K562 (cell line): ENCODE results near the gene CENPN. TPM values are rescaled to one million over a fixed set of nuclear protein-coding genes. Genes with fewer than 3 reads are reported as not detected.

ENCODE experiments used
- ARHGAP35 ChIP-seq: fragments of 450-650 bp; IDR thresholded peaks from 2 replicates; pipeline ENCODE4 v1.6.1; 2018; ENCODE audit not compliant: partially characterized antibody
- DACH1 ChIP-seq: fragments of 450-650 bp; IDR thresholded peaks from 2 replicates; pipeline ENCODE4 v1.6.1; 2018; ENCODE audit not compliant: partially characterized antibody
- DIDO1 ChIP-seq: fragments of 450-650 bp; IDR thresholded peaks from 2 replicates; pipeline ENCODE4 v1.6.1; 2016; ENCODE audit warnings: low read depth, missing biosample characterization, missing genetic modification characterization
- EZH2 ChIP-seq: IDR thresholded peaks from 2 replicates; pipeline ENCODE4 v1.6.1; 2012; ENCODE audit warnings: low read depth, mild to moderate bottlenecking, inconsistent platforms, low read length, borderline replicate concordance
- FOXM1 ChIP-seq, 2 experiments: fragments of 450-650 bp in 1 of 2; sonication (generic) in 1 of 2; formaldehyde crosslinking in 1 of 2; IDR thresholded peaks; 2 replicates each; pipeline versions ENCODE4 v1.6.1 to v1.9.0; 2017 to 2022; ENCODE audit warnings: low read depth in 2 of 2, mild to moderate bottlenecking in 2 of 2, missing genetic modification reagents in 1 of 2, moderate library complexity in 1 of 2
- HINFP ChIP-seq: fragments of 450-650 bp; conservative IDR thresholded peaks from 2 replicates; pipeline ENCODE4 v1.6.1; 2016; ENCODE audit warnings: missing genetic modification characterization, low read depth, mild to moderate bottlenecking, control low read depth, missing compliant biosample characterization
- NCOA1 ChIP-seq: fragments of 450-650 bp; IDR thresholded peaks from 2 replicates; pipeline ENCODE4 v1.6.1; 2016; ENCODE audit warnings: low read depth
- NR4A1 ChIP-seq, 2 experiments: fragments of 250-450 bp in 1 of 2; fragments of 450-650 bp in 1 of 2; sonication (Bioruptor Pico) in 1 of 2; IDR thresholded peaks; 2 replicates each; pipeline versions ENCODE4 v1.4.0 to v1.6.1; 2016 to 2020; ENCODE audit warnings: mild to moderate bottlenecking in 2 of 2, missing compliant biosample characterization in 1 of 2, missing genetic modification characterization in 1 of 2, moderate library complexity in 1 of 2
- POLR2A ChIP-seq: fragments of 450-650 bp; conservative IDR thresholded peaks from 2 replicates; pipeline ENCODE4 v1.6.1; 2016
- POLR3A ChIP-seq: IDR thresholded peaks from 2 replicates; pipeline ENCODE4 v1.6.1; 2011; ENCODE audit warnings: borderline replicate concordance, mild to moderate bottlenecking, moderate library complexity; ENCODE audit not compliant: insufficient read length, insufficient read depth; ENCODE audit errors: extremely low read depth
- SMARCE1 ChIP-seq: fragments of 450-650 bp; IDR thresholded peaks from 2 replicates; pipeline ENCODE4 v1.7.1; 2016; ENCODE audit warnings: mild to moderate bottlenecking
- SRSF3 ChIP-seq: fragments of 200-400 bp; formaldehyde crosslinking; IDR thresholded peaks from 2 replicates; pipeline ENCODE4 v1.6.1; 2016; ENCODE audit warnings: mild to moderate bottlenecking, low read length, moderate library complexity; ENCODE audit not compliant: insufficient read depth
- ZBTB1 ChIP-seq: sonication (generic); formaldehyde crosslinking; IDR thresholded peaks from 2 replicates; pipeline ENCODE4 v1.8.1; 2023; ENCODE audit warnings: missing genetic modification reagents, low read depth, mild to moderate bottlenecking, borderline replicate concordance
- ZFP91 ChIP-seq: sonication (generic); formaldehyde crosslinking; IDR thresholded peaks from 2 replicates; pipeline ENCODE4 v1.8.0; 2022; ENCODE audit warnings: mild to moderate bottlenecking, missing genetic modification reagents
- ZKSCAN3 ChIP-seq: fragments of 250-450 bp; sonication (Bioruptor Pico); IDR thresholded peaks from 2 replicates; pipeline ENCODE4 v1.4.0; 2020
- ZNF75A ChIP-seq: fragments of 450-650 bp; formaldehyde crosslinking; IDR thresholded peaks from 2 replicates; pipeline ENCODE4 v1.4.0; 2020; ENCODE audit warnings: mild to moderate bottlenecking
- polyA plus RNA-seq, 8 experiments: library from polyadenylated mRNA; depleted of rRNA in 4 of 8; stranded (reverse) in 5 of 8; unstranded in 3 of 8; fragments of >200 nt; fragmentation: Nextera tagmentation in 2 of 8; fragmentation: Illumina TruSeq in 1 of 8; extraction: Ambion mirVana in 2 of 8; extraction: Trizol in 1 of 8; gene quantifications; 2 replicates each; pipeline versions ENCODE4 v1.2.1 to v1.2.3, GENCODE V29; 2011 to 2014; ENCODE audit warnings: inconsistent platforms in 1 of 8, missing spikeins in 1 of 8
- total RNA-seq, 7 experiments: library from RNA; depleted of rRNA in 6 of 7; stranded (reverse); fragments of >200 nt in 6 of 7; fragmentation: Illumina TruSeq in 2 of 7; extraction: Trizol in 2 of 7; gene quantifications; 2 replicates each; pipeline versions ENCODE4 v1.2.1 to v1.2.3, GENCODE V29; 2011 to 2021; ENCODE audit warnings: low replicate concordance in 1 of 7
- TF ChIP-seq, protein P1 (sequence below): fragments of 450-650 bp; IDR thresholded peaks from 2 replicates; pipeline ENCODE4 v1.6.1; 2014; ENCODE audit warnings: low read depth, mild to moderate bottlenecking, moderate library complexity, borderline replicate concordance
- TF ChIP-seq, protein P2 (sequence below): fragments of 450-650 bp; formaldehyde crosslinking; IDR thresholded peaks from 2 replicates; pipeline ENCODE4 v1.4.0; 2022; ENCODE audit warnings: mild to moderate bottlenecking, moderate library complexity
- TF ChIP-seq, protein P3 (sequence below): IDR thresholded peaks from 3 replicates; pipeline ENCODE4 v1.6.1; 2011; ENCODE audit warnings: borderline replicate concordance, mild to moderate bottlenecking; ENCODE audit not compliant: insufficient read length, insufficient read depth

Gene CENPN
- total and polyA plus RNA-seq, 9 of the 15 experiments (the other 6 are each of a cell fraction or from before 2014, with no cell fraction given), result 92.3 to 384 (median 140) TPM

GRCh38 chr16:81077076-81077940 lies 70.3 kb downstream of the CENPN start, which contains the start of gene C16orf46 (continued):
- no peak for TF ChIP-seq HINFP
- no peak for TF ChIP-seq ZFP91 (CRISPR knock-in tag)
- no peak for TF ChIP-seq ZKSCAN3
- TF ChIP-seq, protein P1, sequence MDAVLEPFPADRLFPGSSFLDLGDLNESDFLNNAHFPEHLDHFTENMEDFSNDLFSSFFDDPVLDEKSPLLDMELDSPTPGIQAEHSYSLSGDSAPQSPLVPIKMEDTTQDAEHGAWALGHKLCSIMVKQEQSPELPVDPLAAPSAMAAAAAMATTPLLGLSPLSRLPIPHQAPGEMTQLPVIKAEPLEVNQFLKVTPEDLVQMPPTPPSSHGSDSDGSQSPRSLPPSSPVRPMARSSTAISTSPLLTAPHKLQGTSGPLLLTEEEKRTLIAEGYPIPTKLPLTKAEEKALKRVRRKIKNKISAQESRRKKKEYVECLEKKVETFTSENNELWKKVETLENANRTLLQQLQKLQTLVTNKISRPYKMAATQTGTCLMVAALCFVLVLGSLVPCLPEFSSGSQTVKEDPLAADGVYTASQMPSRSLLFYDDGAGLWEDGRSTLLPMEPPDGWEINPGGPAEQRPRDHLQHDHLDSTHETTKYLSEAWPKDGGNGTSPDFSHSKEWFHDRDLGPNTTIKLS, result peak; percentile 85
- no peak for TF ChIP-seq ARHGAP35
- no peak for TF ChIP-seq POLR3A
- TF ChIP-seq, protein P2, sequence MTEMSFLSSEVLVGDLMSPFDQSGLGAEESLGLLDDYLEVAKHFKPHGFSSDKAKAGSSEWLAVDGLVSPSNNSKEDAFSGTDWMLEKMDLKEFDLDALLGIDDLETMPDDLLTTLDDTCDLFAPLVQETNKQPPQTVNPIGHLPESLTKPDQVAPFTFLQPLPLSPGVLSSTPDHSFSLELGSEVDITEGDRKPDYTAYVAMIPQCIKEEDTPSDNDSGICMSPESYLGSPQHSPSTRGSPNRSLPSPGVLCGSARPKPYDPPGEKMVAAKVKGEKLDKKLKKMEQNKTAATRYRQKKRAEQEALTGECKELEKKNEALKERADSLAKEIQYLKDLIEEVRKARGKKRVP (CRISPR knock-in tag), result no peak
- peak; percentile 97 for TF ChIP-seq NCOA1
- TF ChIP-seq ZNF75A, result 0 out of 2 replicates have a peak, but pooled peaks have one; percentile 70
- TF ChIP-seq FOXM1 (IDR thresholded peaks at IDR 0.05; ENCODE audit: low read depth), result no peak
- no peak for TF ChIP-seq FOXM1 (CRISPR knock-in tag; IDR thresholded peaks at IDR 0.05; ENCODE audit: low read depth)
- peak; percentile 75 for TF ChIP-seq DIDO1 (tag)
- peak; percentile 90 for TF ChIP-seq POLR2A
- no peak for TF ChIP-seq ZBTB1 (CRISPR knock-in tag)
- TF ChIP-seq EZH2, result no peak
- no peak for TF ChIP-seq NR4A1 (CRISPR knock-in tag; IDR thresholded peaks at IDR 0.05)
- no peak; the same call in 1 of the 2 replicates for TF ChIP-seq NR4A1 (tag; IDR thresholded peaks at IDR 0.05)
- no peak for TF ChIP-seq SRSF3
- TF ChIP-seq, protein P3, sequence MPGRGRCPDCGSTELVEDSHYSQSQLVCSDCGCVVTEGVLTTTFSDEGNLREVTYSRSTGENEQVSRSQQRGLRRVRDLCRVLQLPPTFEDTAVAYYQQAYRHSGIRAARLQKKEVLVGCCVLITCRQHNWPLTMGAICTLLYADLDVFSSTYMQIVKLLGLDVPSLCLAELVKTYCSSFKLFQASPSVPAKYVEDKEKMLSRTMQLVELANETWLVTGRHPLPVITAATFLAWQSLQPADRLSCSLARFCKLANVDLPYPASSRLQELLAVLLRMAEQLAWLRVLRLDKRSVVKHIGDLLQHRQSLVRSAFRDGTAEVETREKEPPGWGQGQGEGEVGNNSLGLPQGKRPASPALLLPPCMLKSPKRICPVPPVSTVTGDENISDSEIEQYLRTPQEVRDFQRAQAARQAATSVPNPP, result no peak
- no peak for TF ChIP-seq DACH1
- 0 out of 2 replicates have a peak, but pooled peaks have one; percentile 35 for TF ChIP-seq SMARCE1
